ENCODE measurements around the gene LIPC.

The LIPC gene

DNA sequence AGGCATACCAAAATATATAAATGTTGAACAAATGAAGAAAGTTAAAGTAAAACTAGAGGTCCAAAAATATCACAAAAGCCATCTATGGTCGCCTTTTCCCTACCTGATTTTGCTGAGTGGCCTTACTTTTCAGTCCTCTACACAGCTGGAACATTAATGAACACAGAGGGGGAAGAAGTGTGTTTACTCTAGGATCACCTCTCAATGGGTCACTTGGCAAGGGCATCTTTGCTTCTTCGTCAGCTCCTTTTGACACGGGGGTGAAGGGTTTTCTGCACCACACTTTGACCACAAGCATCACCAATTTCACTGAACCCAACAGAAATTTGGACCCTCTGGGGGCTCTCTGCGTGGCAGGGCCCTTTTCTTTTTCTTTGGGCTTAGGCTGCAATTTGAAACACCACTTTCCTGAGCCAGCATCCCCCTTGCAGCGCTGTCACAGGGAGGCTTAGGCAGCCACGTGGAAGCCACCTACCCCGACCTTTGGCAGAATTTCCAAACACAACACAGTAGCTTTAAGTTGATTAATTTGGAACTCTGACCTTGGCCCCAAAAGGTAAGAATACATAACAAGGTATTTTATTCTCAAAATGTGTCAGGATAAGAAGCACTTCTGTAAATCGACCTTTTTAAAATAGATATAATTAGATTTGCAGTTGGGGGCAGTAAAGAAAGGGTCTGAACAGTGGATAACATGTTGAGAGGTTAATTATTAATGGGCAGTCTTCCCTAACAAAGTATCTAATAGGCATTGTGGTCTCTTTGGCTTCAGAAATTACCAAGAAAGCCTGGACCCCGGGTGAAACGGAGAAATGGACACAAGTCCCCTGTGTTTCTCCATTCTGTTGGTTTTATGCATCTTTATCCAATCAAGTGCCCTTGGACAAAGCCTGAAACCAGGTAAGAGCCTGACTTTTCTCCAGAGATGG is at the start of gene LIPC:
TSS of gene LIPC (plus strand) at position 771 of the 929 bp plus-strand sequence. CDS start at position 813, 42 bp downstream.
- no peak for DNase-seq (ENCODE audit: low spot score)

DNA sequence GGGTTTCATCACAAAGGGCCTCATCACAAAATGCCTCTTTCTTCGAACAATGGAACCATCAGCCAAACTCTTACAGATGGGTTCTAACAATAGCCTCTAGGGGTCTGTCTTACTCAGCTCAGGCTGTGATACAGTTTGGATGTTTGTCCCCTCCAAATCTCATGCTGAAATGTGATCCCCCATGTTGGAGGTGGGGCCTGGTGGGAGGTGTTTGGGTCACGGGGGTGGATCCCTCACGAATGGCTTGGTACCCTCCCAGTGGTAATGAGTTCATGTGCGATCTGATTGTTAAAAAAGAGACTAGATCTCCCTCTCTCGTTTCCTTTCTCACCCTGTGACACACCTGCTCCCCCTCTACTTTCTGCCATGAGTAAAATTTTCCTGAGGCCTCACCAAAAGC is 47.9 kb upstream of the LIPC start:
- DNase-seq (ENCODE audit: low spot score) = no peak

DNA sequence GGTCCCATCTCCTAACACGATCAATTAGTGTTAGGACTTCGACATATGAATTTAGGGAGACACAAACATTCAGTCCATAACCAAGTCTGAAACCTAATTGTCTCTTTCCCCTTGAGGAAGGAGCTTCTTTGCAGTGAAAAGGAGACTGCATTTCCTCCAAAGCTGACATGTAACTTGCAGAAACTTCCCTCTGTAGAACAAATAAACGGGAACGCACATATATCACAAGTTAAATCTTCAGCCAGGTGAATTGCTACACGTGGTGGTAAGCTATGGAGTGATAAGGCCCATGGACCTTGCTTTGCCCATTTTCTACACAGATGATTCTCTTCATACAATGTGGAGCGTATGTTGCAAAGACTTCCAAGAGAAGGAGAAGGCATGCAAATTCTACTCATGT is 47.1 kb upstream of the LIPC start:
- DNase-seq (ENCODE audit: low spot score) = no peak

DNA sequence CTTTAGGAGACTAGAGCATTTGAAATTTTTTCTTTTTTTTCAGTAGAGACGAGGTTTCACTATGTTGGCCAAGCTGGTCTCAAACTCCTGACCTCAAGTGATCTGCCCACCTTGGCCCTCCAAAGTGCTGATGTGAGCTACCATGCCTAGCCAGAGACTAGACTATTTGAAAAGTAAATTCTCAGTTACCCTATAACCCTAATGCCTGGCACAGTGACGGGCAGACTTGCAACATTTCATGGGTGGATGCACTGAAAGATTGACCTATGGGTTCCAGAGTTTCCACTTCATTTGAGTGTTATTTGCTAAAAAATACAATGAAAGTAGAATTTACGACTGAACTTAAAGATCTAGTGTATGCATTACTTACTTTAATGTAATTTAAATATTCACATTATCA is 45.7 kb upstream of the LIPC start:
- no peak for DNase-seq (ENCODE audit: low spot score)

DNA sequence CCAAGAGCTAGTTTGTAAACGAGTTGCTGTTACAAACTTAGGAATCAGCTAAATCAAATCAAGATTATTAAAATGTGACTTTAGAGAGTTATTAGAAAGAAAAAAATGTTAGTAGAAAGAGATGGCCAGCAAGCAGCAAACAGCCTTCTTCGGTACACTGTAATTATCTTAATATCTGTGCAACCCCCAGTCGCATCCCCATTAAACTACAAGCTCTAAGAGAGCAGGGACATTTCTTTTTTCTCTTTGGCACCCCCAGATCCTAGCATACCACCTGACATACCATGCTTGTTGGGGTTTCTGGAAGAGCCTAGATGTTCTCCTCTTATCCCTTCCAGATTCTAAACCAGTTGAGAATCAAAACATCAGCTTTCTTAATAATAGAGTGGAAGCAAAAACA is 45.1 kb upstream of the LIPC start:
- no peak for DNase-seq (ENCODE audit: low spot score)

DNA sequence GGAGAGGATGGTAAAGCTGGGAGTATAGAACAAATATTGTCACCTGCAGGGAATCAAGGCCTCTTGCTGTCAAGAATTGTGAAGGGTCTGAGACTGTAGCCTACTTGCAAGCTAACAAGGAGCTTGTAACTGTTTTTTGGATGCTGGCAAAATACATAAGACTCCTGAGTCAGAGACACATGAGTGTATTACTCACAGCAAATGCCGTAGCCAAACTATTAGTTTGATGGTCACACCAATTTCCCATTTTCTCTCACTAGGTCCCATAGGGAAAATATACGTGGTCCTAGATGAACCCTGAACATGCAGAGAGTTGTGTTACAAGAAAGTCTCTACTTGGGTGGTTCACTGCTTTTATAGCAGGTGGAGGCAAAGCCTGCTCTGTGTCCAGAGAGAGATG is 44.7 kb upstream of the LIPC start:
- DNase-seq (ENCODE audit: low spot score) = no peak

DNA sequence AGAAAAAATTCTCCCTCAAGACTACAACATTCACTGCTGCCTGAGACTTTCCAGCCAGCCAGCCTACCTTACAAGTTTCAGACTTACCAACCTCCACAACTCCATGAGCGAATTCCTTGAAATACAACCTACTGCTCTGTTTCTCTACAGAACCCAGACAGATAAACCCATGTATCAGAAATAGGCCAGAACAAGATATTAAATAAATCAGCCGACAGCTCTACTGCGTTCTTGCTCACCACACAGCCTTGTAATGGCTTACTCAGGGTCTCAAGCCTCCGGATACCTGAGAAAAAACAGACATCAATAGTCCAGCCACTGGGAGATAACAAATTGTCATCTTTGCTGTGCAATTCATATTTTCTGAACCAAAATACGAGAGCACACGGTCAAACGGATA is 43.6 kb upstream of the LIPC start:
- no peak for DNase-seq (ENCODE audit: low spot score)

DNA sequence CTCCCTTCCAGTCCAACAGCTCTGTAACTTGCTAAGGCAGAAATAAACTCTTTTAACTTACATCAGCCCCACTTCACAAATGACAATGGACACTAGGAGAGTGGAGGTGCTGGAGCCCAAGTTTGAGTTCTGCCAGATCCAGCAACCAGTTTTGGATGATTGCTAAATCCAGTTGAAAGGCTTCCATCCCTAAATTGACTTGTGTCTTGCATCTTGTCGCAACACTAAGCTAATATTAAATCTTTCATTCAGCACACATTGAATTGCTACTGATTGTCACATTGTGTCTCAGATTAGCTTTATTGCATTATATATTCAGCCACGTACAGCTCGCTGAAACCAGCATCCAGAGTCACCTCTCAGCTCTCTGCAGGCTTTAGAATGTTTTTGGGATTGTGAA is 41.7 kb upstream of the LIPC start:
- no peak for DNase-seq (ENCODE audit: low spot score)

DNA sequence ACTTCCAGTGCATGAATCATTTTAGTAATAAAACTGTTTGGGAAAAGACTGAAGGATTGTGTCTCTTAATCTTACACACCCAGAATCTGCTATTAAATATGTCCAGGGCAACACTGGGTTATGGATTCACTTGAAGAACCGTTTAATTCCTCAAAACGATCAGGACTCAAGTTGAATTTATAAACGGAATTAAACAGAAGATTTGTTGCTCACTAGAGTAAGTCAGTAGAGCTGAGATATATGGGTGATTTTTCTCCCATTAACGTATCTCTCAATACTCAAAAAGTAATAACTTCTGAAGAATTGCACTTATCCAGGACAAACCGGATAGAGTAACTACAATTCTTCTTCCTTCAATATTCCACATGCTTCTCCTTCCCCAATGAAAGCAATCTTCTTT is 41.1 kb upstream of the LIPC start:
- DNase-seq (ENCODE audit: low spot score) = no peak

DNA sequence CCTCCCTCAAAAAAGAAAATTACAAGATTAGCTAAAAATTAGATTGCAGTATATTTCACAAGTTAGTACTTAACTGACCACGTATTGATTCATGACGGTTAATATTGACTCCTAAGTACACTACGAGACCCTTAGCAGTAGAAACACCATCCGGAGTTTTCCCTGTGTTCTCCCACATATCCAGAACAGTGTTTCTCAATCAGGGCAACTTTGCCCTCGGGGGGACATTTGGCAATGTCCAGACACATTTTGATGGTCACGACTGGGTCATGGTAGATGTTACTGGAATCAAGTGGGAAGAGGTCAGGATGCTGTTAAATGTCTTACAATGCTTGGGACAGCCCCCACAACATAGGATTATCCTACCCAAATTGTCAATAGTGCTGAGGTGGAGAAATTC is 40.7 kb upstream of the LIPC start:
- DNase-seq (ENCODE audit: low spot score) = no peak

DNA sequence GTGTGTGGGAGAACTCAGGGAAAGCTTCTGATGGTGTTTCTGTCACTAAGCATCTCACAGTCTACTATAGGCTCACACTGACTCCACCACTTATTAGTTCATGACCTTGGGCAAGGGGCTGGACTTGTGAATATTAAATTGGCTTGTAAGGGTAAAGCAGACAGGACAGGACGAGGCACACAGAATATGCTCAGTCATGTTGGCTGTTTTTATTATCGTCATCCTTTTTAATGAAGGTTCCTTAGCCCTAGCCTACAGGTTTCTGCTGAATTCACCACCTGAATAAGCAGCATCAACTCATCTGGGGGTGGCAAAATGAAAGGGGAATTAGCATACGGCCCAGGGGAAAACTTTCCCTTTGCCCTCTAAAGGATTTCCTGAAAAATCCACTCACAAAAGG is 39.6 kb upstream of the LIPC start:
- DNase-seq (ENCODE audit: low spot score) = no peak

DNA sequence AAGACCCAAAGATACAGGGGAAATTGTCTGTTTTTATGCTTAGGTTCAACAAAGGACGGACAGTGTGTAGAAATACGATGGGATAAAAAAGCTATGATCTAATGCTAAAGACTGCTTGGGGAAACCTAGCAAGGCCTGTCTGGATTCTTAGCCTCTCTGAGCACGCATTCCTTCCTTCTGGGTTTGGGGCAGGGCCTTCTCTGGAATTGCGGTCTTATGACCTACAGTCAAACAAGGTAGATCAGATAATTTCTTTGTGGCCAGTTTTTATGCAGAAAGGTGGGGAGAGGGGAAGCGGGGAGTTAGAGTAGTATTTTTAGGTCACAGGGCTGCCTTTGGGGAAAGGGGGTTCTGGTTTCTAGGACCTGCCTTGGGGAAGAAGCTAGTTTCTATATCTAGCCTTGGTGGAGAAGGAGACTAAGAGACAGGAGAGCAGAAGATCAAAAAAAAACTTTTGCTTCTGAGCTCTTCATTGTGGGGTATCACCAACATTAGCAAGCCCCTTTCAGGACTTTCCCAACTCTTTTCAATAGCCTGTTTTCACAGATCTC is 39.1 kb upstream of the LIPC start:
- no peak for DNase-seq (ENCODE audit: low spot score)

DNA sequence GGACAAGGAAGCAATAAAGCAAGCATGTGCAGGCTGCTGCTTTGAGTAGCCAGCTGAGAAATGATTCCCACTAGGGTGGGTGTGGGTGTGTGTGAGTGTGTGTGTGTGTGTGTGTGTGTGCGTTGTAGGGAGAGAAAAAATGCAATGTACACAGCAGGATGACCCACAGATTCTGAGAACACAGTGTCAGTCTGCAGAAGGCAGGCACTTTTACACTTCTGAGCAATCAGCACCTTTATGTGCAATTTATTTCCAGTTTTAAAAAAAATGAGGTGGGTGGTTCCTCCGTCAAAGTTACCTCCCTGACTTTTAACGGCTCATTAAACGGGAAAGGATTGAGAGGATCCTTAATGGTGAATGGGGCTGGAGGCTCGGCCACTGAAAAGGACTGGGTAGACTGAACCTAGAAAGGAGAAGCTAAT is 38.5 kb upstream of the LIPC start:
- DNase-seq (ENCODE audit: low spot score) = no peak

DNA sequence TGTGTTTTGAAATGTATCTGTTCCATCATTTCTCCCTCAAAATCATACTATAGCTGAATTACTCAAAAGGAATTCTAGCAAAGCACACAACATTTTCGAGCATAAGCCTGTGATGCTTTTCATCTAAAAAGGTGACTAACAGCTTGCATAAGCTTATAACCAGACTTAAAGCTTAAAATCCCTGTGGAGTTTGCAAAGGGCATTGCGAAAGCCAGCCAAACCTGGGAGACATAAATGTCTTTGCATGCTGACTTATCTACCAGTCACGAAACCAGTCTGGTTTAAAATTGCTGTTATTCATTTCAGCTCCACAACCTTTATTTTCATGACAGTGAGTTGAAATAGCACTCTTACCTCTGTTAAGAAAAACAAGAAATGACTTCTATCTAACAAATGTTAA is 35.6 kb upstream of the LIPC start:
- DNase-seq (ENCODE audit: low spot score) = no peak

DNA sequence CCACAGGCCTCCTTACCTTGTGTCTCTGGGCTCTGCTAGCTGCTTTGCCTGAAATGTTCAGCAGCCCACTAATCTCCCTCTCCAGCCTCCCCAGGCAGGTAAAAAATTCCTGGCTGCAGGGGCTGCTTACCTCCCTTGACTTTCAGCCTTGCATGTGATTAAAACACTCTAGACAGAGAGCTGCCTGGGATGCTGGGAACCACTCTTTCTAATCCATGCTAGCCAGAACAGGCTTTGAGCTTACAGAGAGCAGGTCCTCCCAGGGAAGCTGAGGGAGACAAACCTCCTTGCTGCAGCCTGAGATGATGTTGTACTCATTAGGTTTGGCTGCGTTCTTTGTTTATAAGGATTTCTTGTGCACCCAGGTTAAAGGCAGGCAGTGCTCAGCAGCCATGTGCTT is 33.7 kb upstream of the LIPC start:
- no peak for DNase-seq (ENCODE audit: low spot score)

DNA sequence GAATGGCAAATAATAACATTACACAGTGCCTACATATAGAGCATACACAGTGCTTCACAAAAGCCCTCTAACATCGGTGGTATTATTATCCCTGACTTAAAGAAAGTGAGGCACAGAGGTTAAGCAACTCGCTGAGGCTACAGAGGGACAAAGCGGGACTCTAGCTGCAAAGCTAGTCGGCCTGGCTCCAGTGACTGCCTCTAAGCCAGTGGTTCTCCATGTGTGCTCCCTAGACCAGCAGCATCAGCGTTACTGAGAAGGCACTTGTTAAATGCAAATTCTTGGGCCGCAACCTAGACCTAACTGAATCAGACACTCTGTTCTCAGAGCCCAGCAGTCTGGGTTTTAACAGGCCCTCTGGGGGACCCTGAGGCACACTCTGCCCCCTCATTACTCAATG is 33.1 kb upstream of the LIPC start:
- DNase-seq (ENCODE audit: low spot score) = no peak

DNA sequence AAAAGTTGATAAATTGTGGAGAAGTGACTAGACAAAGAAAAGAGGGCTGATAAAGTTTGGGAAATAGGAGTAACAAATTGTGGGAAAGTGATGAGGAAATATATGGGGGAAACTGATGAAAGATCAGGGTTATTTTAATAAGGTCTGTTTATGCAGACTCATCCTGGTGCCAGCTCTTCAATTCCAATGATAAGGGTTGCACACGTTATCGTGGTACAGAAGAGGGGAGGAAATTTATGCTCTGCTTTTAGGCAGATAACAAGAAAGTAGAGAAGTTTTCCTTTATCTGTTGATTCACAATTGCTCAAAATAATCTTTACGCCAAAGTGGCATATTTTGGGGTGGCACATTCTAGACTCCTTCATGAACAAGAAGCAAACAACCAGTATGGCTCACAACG is 32.1 kb upstream of the LIPC start:
- no peak for DNase-seq (ENCODE audit: low spot score)

DNA sequence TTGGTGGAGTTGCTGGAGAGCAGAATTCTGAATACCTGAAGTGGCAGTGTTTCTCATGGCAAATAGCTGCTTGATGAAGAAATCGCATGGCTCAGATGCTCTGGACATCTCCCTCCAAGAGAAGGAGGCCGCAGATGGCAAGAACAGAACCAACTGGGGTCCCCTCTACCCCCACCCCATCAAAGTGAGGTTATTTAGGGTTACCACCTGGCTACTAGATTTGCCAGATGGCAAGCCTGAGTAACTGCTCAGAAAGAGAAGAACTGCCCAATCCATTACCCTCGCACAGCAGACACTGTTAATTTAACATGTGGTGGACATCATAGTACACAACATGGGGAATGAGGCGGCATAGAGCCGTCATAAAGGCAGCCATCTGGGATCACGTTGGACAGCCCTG is 30.5 kb upstream of the LIPC start:
- no peak for DNase-seq (ENCODE audit: low spot score)

DNA sequence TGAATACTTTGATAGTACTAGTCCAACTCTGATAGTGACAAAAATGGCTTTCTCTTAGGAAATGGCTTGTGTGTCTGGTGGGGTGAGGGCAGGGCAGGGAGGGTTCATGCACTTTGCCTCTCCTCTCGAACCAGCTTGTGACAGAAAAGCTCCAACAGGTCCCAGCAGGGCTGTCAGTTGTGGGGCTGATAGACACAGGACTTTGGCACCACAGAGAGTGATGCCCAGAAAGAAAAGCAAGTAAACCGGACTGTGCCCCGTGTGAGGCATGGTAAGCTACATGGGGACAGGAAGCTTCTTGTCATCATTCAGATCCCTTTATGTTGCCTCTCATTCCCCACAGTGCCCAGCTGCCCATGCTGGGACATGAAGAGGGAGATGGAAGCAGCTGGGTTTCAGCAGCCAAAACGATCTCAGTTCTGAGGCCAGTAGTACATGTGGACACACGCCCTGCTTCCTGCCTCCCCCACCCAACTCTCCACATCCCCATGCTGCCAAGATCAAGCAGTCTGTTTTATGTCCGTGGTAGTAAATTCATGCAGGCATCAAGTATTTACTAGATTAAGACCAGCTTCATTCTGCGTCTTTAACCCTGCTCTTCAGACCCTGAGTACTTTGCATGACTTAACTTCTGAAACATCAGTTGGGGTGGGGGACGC is 29.7 kb upstream of the LIPC start:
- DNase-seq (ENCODE audit: low spot score) = no peak

DNA sequence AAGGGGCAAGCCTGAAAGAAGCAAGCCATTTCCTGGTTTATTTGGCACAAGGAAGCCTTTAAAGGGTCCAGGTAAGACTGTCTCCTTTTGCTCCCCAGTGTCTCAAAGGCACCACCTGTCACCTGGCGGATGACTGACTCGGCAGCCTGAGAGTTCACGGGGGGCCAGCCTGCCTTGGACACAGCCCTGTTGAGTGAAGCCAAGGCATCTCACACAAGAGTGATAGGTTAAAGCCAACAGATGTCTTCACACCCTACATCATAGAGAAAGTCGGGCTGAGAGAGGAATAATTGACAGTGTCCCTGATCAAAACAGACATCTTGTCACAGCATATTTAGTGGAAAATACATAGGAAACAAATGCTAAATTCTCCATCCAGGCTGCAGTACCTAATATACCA is 28.2 kb upstream of the LIPC start:
- DNase-seq (ENCODE audit: low spot score) = no peak

DNA sequence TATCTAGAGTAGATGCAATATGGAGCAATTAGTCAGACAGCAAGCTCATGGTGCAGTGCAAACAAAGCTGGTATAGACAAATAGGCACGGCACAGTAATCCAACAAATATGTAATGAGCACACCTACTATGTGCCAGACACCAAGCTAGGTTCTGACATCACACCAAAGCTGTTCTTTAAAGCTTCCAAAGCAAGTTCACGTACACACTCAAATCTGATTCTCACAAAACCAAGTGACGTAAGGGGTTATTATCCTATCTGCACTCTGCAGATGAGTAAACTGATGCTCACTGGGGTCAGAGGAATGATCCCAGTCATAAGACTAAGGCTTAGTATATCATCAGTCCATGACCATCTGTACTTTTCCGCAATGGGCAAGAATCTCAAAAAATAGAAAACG is 27.8 kb upstream of the LIPC start:
- DNase-seq (ENCODE audit: low spot score) = no peak

DNA sequence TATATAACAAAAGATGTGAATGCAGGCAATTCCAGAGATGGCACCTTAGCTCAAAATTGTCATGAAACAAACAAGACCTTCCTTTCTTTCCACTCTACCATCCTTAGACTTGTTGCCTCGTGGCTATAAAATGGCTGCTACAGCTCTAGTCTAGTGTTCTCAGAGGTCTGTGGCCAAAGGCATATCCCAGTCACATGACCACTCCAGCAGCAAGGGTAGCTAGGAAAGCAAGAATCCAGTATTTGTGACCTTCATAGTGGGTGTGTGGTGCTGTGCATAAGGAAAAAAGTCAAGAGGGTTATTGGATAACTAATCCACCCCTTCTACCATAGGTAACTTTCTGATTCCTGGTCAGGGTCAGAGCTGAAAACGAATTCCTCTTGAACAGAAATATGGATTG is 27.1 kb upstream of the LIPC start:
- DNase-seq (ENCODE audit: low spot score) = no peak

DNA sequence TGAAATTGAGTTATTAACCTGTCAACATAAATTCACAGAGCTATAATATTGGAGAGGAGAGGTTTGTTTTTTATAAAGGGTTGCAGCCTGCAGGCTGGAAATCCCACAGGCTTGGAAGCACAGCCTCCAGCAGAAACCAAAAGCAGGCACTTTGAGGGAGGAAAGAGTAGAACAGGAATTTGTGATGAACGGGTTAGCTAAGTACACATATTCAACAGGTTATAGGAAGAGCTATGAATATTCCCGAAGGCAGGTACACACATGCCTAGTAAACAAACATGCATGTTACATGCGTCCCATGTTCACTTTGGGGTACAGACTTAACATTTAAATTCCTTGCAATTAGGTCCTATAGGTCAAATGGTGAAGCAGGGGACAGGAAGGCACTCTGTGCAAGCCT is 25.9 kb upstream of the LIPC start:
- no peak for DNase-seq (ENCODE audit: low spot score)

Measured in kidney capillary endothelial cell (primary cell).